ENCODE measurements around the gene AIFM3.

DNA sequence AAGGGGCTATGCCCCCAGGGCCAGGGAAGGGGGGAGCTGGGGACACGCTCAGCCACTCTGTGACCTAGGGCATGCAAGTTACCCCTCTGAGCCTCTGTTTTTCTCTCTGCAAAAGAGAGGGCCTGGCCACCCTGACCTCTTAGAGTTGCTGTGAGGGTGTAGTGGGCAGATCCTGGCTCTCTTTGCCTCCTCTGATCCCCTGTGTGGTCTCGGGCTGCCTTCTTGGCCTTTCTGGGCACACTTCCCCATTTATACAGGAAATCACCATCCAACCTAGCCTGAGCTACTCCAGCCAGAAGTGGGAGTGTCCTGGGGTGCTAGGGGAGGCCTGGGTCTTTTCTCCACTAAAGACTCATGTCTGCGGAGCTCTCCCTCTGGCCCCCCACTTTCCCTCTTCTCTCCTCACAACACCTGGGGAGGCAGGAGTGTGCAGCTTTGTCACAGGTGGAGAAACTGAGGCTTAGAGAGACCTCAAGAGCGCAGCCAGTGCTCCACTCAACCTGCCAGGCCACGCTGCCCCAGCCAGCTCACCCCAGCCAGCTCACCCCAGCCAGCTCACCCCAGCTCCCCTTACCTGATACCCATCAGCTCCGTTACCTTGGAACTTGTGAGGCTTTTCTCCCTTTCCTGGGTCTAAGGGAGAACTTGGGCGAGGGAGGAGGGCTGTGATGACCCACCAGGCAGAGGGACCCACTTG lies 1.4 kb downstream of the AIFM3 start:
- TF ChIP-seq, protein P1, sequence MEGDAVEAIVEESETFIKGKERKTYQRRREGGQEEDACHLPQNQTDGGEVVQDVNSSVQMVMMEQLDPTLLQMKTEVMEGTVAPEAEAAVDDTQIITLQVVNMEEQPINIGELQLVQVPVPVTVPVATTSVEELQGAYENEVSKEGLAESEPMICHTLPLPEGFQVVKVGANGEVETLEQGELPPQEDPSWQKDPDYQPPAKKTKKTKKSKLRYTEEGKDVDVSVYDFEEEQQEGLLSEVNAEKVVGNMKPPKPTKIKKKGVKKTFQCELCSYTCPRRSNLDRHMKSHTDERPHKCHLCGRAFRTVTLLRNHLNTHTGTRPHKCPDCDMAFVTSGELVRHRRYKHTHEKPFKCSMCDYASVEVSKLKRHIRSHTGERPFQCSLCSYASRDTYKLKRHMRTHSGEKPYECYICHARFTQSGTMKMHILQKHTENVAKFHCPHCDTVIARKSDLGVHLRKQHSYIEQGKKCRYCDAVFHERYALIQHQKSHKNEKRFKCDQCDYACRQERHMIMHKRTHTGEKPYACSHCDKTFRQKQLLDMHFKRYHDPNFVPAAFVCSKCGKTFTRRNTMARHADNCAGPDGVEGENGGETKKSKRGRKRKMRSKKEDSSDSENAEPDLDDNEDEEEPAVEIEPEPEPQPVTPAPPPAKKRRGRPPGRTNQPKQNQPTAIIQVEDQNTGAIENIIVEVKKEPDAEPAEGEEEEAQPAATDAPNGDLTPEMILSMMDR (IDR thresholded peaks at IDR 0.05; ENCODE audit: low read depth, low read length, missing input control) = no peak
- TF ChIP-seq GABPA (IDR thresholded peaks at IDR 0.05 in 1 of 2, conservative IDR thresholded peaks at IDR 0.05 in 1 of 2) (no peak), ZBTB33 (IDR thresholded peaks at IDR 0.05) (no peak), SP1 (IDR thresholded peaks at IDR 0.05) (no peak), FOXA2 (IDR thresholded peaks at IDR 0.05) (no peak)
- TF ChIP-seq, protein P2, sequence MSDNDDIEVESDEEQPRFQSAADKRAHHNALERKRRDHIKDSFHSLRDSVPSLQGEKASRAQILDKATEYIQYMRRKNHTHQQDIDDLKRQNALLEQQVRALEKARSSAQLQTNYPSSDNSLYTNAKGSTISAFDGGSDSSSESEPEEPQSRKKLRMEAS (IDR thresholded peaks at IDR 0.05) = no peak

Data from liver (tissue), 3 donors.